Hepatocyte (in vitro differentiated cells): ENCODE results near the gene TUBA8. TPM values are rescaled to one million over a fixed set of nuclear protein-coding genes. Genes with fewer than 3 reads are reported as not detected.

Source experiments
- DNase-seq: peaks from one replicate; pipeline ENCODE4 v3.0.0-alpha.2; 2016; ENCODE audit warnings: low spot score
- H2AFZ ChIP-seq: fragments of 200-600 bp; sonication (generic); 2 replicates; pipeline ENCODE4 v1.6.0; 2016; ENCODE audit warnings: antibody characterized with exemption, mild to moderate bottlenecking
- H3K27ac ChIP-seq: fragments of 200-600 bp; sonication (generic); 2 replicates; pipeline ENCODE4 v1.5.1; 2016; ENCODE audit warnings: mild to moderate bottlenecking
- H3K27me3 ChIP-seq: fragments of 200-600 bp; sonication (generic); 2 replicates; pipeline ENCODE4 v1.6.1; 2016
- H3K36me3 ChIP-seq: fragments of 200-600 bp; sonication (generic); replicated peaks from 2 replicates; pipeline ENCODE4 v1.5.1; 2016; ENCODE audit warnings: low read depth; ENCODE audit not compliant: insufficient read depth
- H3K4me1 ChIP-seq: fragments of 200-600 bp; sonication (generic); 2 replicates; pipeline ENCODE4 v1.5.1; 2016; ENCODE audit warnings: mild to moderate bottlenecking, moderate library complexity; ENCODE audit not compliant: insufficient read depth
- H3K4me2 ChIP-seq: fragments of 200-600 bp; sonication (generic); 2 replicates; pipeline ENCODE4 v1.6.0; 2016
- H3K4me3 ChIP-seq: fragments of 200-600 bp; sonication (generic); 2 replicates; pipeline ENCODE4 v1.5.1; 2016; ENCODE audit warnings: mild to moderate bottlenecking
- H3K79me2 ChIP-seq: fragments of 200-600 bp; sonication (generic); 2 replicates; pipeline ENCODE4 v1.6.0; 2017; ENCODE audit warnings: mild to moderate bottlenecking
- H3K9me2 ChIP-seq: fragments of 200-600 bp; sonication (generic); replicated peaks from 2 replicates; pipeline ENCODE4 v1.6.0; 2017; ENCODE audit warnings: mild to moderate bottlenecking; ENCODE audit not compliant: insufficient read depth
- H3K9me3 ChIP-seq: fragments of 200-600 bp; sonication (generic); 2 replicates; pipeline ENCODE4 v1.5.1; 2016; ENCODE audit warnings: low read depth, mild to moderate bottlenecking
- H4K20me1 ChIP-seq: fragments of 200-600 bp; sonication (generic); 2 replicates; pipeline ENCODE4 v1.6.0; 2016; ENCODE audit warnings: mild to moderate bottlenecking; ENCODE audit not compliant: insufficient read depth, poor library complexity, severe bottlenecking
- CTCF ChIP-seq: fragments of 200-600 bp; sonication (generic); IDR thresholded peaks from 2 replicates; pipeline ENCODE4 v1.5.1; 2016; ENCODE audit warnings: antibody characterized with exemption, mild to moderate bottlenecking; ENCODE audit not compliant: poor library complexity
- EZH2 ChIP-seq: fragments of 200-600 bp; sonication (generic); IDR thresholded peaks from 2 replicates; pipeline ENCODE4 v1.6.1; 2016; ENCODE audit warnings: antibody characterized with exemption, mild to moderate bottlenecking, borderline replicate concordance
- EZH2phosphoT487 ChIP-seq: fragments of 200-600 bp; sonication (generic); IDR thresholded peaks from one replicate; pipeline ENCODE4 v1.6.1; 2018; ENCODE audit warnings: antibody characterized with exemption, mild to moderate bottlenecking, low read depth, moderate library complexity; ENCODE audit not compliant: unreplicated experiment, severe bottlenecking
- WGBS: methylation state at CpG from one replicate; pipeline ENCODE4 v1.1.6; 2016; ENCODE audit warnings: low lambda C conversion rate; ENCODE audit errors: missing lambda C conversion rate; 5-methylcytosine and 5-hydroxymethylcytosine counted together
- polyA plus RNA-seq: library from polyadenylated mRNA; unstranded; fragments of >200 nt; fragmentation: Nextera tagmentation; extraction: Ambion mirVana; gene quantifications from 2 replicates; pipeline ENCODE4 v1.2.1, GENCODE V29; 2016
- total RNA-seq: library from RNA; depleted of rRNA; stranded (reverse); fragments of >200 nt; gene quantifications from 2 replicates; pipeline ENCODE4 v1.2.3, GENCODE V29; 2014

TUBA8 gene
- total and polyA plus RNA-seq, 2 experiments from 2014 or later, result 0.46 to 1.5 TPM

DNA sequence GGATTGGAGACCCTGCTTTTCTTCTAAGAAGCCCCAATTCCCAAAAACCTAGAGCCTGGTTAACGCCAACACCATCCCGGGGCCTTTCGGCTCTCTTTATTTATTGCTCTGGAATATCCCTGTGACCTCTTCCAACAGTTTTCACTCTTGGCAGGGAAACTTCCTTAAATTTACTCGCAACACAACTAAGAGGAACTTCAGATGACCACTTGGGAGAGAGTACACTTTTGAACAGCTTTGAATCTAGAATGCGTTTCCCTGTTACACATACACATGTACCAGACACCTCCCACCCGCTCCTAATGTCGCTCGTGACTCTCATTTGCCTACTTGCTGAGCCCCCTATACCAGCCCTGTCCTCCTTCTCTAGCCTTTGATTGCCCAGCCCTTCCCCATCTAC, 19.4 kb downstream of the TUBA8 start:
- Histone ChIP-seq H3K9me2 (no peaks in the 10 kb centered on the region), H3K4me2 (no peak overlapping the region), H3K4me1 (no peaks in the 10 kb centered on the region), H3K36me3 (no peaks in the 10 kb centered on the region), H3K27ac (no peak overlapping the region), H4K20me1 (no peaks in the 10 kb centered on the region), H3K4me3 (no peak overlapping the region), H3K9me3 (no peaks in the 10 kb centered on the region), H2AFZ (no peak overlapping the region), H3K27me3 (no peaks in the 10 kb centered on the region), H3K79me2 (no peaks in the 10 kb centered on the region)
- TF ChIP-seq EZH2 (no peak), EZH2phosphoT487 (no peak), CTCF (no peak)
- no peak for DNase-seq
- 95% methylated on average over 8 of the region's 8 CpGs for WGBS

- 95% methylated on average over 20 of the region's 20 CpGs for WGBS
- DNase-seq, result no peak
- no peaks in the 10 kb centered on the region for H3K27me3 ChIP-seq
Measured at GRCh38 chr22:18130699-18131429, 20.3 kb downstream of the TUBA8 start.

GRCh38 chr22:18133452-18133851, 22.8 kb downstream of the TUBA8 start:
- 90% methylated on average over 2 of the region's 2 CpGs for WGBS
- H3K4me3 ChIP-seq, result no peak overlapping the region
- no peak overlapping the region for H3K27ac ChIP-seq
- H4K20me1 ChIP-seq, result no peaks in the 10 kb centered on the region
- DNase-seq, result no peak
- no peaks in the 10 kb centered on the region for H3K9me2 ChIP-seq
- no peaks in the 10 kb centered on the region for H3K36me3 ChIP-seq
- no peaks in the 10 kb centered on the region for H3K27me3 ChIP-seq
- H3K4me1 ChIP-seq, result no peaks in the 10 kb centered on the region
- TF ChIP-seq CTCF (no peak), EZH2 (no peak), EZH2phosphoT487 (no peak)
- no peaks in the 10 kb centered on the region for H3K9me3 ChIP-seq
- H2AFZ ChIP-seq, result no peak overlapping the region
- H3K79me2 ChIP-seq, result no peaks in the 10 kb centered on the region
- no peak overlapping the region for H3K4me2 ChIP-seq

More at GRCh38 chr22:18130699-18131429, 20.3 kb downstream of the TUBA8 start:
- Histone ChIP-seq H3K36me3 (no peaks in the 10 kb centered on the region), H3K4me3 (no peak overlapping the region), H2AFZ (no peak overlapping the region), H3K4me1 (no peaks in the 10 kb centered on the region), H3K9me3 (no peaks in the 10 kb centered on the region), H3K27ac (no peak overlapping the region), H3K9me2 (no peaks in the 10 kb centered on the region), H3K79me2 (no peaks in the 10 kb centered on the region), H4K20me1 (no peaks in the 10 kb centered on the region), H3K4me2 (no peak overlapping the region)
- TF ChIP-seq CTCF (no peak), EZH2phosphoT487 (no peak), EZH2 (no peak)
